Colonic mucosa (tissue), 4 donors: ENCODE results near the gene PMCH. TPM values are rescaled to one million over a fixed set of nuclear protein-coding genes. Genes with fewer than 3 reads are reported as not detected.
"Not testable (repeated sequence)": the region's sequence is repeated elsewhere in the genome, so short reads cannot be mapped to it uniquely, and the experiment has no call there.

Experiments used
- DNase-seq: peaks from one replicate; pipeline ENCODE4 v3.0.0-alpha.2; 2020
- H3K27ac ChIP-seq: fragments of 200-600 bp; one replicate; pipeline ENCODE4 v1.8.0; 2021
- H3K27me3 ChIP-seq: fragments of 200-600 bp; one replicate; pipeline ENCODE4 v1.8.0; 2021
- H3K36me3 ChIP-seq: fragments of 200-600 bp; one replicate; pipeline ENCODE4 v1.8.0; 2021
- H3K4me1 ChIP-seq: fragments of 200-600 bp; one replicate; pipeline ENCODE4 v1.8.0; 2021; ENCODE audit warnings: mild to moderate bottlenecking
- H3K4me3 ChIP-seq: fragments of 200-600 bp; one replicate; pipeline ENCODE4 v1.8.0; 2021
- H3K9ac ChIP-seq, 2 donors: one replicate each; pipeline ENCODE4 v1.7.0; 2013; ENCODE audit warnings: control low read depth in 2 of 2, low read depth in 2 of 2, low read length in 2 of 2
- H3K9me3 ChIP-seq: fragments of 200-600 bp; one replicate; pipeline ENCODE4 v1.8.0; 2021
- CTCF ChIP-seq: fragments of 200-600 bp; IDR thresholded peaks from one replicate; pipeline ENCODE4 v1.8.0; 2022; ENCODE audit warnings: antibody characterized with exemption, mild to moderate bottlenecking
- intact Hi-C: fragments of 100-400 bp; cut with DNase I; formaldehyde crosslinking; loops from one replicate; pipeline ENCODE4 v1.14.1; 2022
- total RNA-seq, 2 donors: library from RNA; stranded (reverse); fragmentation: NEBNext Ultra II Directional in 1 of 2; extraction: Animal tissue kit (Norgen Biotek cat#: 25700) in 1 of 2; gene quantifications; one replicate each; pipeline ENCODE4 v1.2.1, GENCODE V29; 2021
- donor health status: healthy.
- donor health status: DM: no; HTN: no; CAD: no.
- donor health status: DM: no; HTN: no; CAD: no.

PMCH gene
- total RNA-seq, 2 donors from 2014 or later: not detected

- intact Hi-C loops: no loop called here
- no peak for DNase-seq
- no peaks in the 10 kb centered on the region for H3K27me3 ChIP-seq
- no peak overlapping the region for H3K9ac ChIP-seq
- no peaks in the 10 kb centered on the region for H3K36me3 ChIP-seq
- no peak overlapping the region for H3K27ac ChIP-seq
- no peaks in the 10 kb centered on the region for H3K9me3 ChIP-seq
- no peak for TF ChIP-seq CTCF
- no peak overlapping the region for H3K4me3 ChIP-seq
- no peaks in the 10 kb centered on the region for H3K4me1 ChIP-seq
Measured at GRCh38 chr12:102171951-102172350, 25.7 kb downstream of the PMCH start.

GRCh38 chr12:102169922-102170621 is 27.6 kb downstream of the PMCH start:
- DNase-seq: no peak

GRCh38 chr12:102167821-102168604 is 29.6 kb downstream of the PMCH start:
- DNase-seq: no peak
- no peaks in the 10 kb centered on the region for H3K36me3 ChIP-seq
- H3K9ac ChIP-seq: no peak overlapping the region
- H3K4me1 ChIP-seq: no peaks in the 10 kb centered on the region
- no peaks in the 10 kb centered on the region for H3K9me3 ChIP-seq
- intact Hi-C loops: no loop called here
- no peak overlapping the region for H3K27ac ChIP-seq
- no peaks in the 10 kb centered on the region for H3K27me3 ChIP-seq
- H3K4me3 ChIP-seq: no peak overlapping the region
- no peak for TF ChIP-seq CTCF

More at GRCh38 chr12:102169922-102170621, 27.6 kb downstream of the PMCH start:
- Histone ChIP-seq H3K9ac (no peak overlapping the region), H3K4me3 (no peak overlapping the region), H3K36me3 (no peaks in the 10 kb centered on the region), H3K4me1 (no peaks in the 10 kb centered on the region), H3K27ac (no peak overlapping the region), H3K27me3 (no peaks in the 10 kb centered on the region), H3K9me3 (no peaks in the 10 kb centered on the region)
- intact Hi-C loops: no loop called here
- peak; percentile 53 for TF ChIP-seq CTCF

GRCh38 chr12:102163383-102163782 is 34.2 kb downstream of the PMCH start:
- no peak for DNase-seq
- Histone ChIP-seq H3K4me1 (no peaks in the 10 kb centered on the region), H3K27ac (no peak overlapping the region), H3K27me3 (no peaks in the 10 kb centered on the region), H3K9me3 (no peaks in the 10 kb centered on the region), H3K4me3 (no peak overlapping the region), H3K36me3 (no peaks in the 10 kb centered on the region), H3K9ac (no peak overlapping the region)
- TF ChIP-seq CTCF: no peak
- intact Hi-C loops: no loop called here

GRCh38 chr12:102155206-102155605 is 42.4 kb downstream of the PMCH start:
- DNase-seq, H3K27me3 ChIP-seq, H3K9me3 ChIP-seq, intact Hi-C loops, H3K4me1 ChIP-seq, H3K9ac ChIP-seq, H3K27ac ChIP-seq, H3K4me3 ChIP-seq, H3K36me3 ChIP-seq: not testable (repeated sequence)

GRCh38 chr12:102147062-102147587 is 50.5 kb downstream of the PMCH start:
- H3K9me3 ChIP-seq, H3K36me3 ChIP-seq, H3K27me3 ChIP-seq, H3K9ac ChIP-seq, intact Hi-C loops, H3K27ac ChIP-seq, H3K4me3 ChIP-seq, H3K4me1 ChIP-seq, DNase-seq: not testable (repeated sequence)

Other genes with a start within 250 kb of the PMCH start
- gene WASHC3, start 135.8 kb downstream of the PMCH start, total RNA-seq: 10 to 100 TPM; 26.8 to 30.6 TPM
- 10 to 100 TPM; 25.6 to 49.9 TPM for gene NUP37, start 77.7 kb downstream of the PMCH start, total RNA-seq
- 10 to 100 TPM in 1 of 2 donors, 1 to 10 TPM in 1; 9.0 to 23.7 TPM for gene PARPBP, start 77.7 kb downstream of the PMCH start, total RNA-seq